IPS-20b (cell line): Measurements from ENCODE around the gene IFT20.

Experiments used
- H3K27ac ChIP-seq: one replicate; pipeline ENCODE4 v1.5.1; 2013; ENCODE audit warnings: low read length
- H3K27me3 ChIP-seq: 2 replicates; pipeline ENCODE4 v1.6.1; 2013; ENCODE audit warnings: mild to moderate bottlenecking, low read length, inconsistent platforms; ENCODE audit not compliant: insufficient read depth
- H3K36me3 ChIP-seq: 2 replicates; pipeline ENCODE4 v1.6.1; 2013; ENCODE audit warnings: low read depth, mild to moderate bottlenecking, inconsistent platforms, low read length, moderate library complexity; ENCODE audit not compliant: insufficient read depth
- H3K4me1 ChIP-seq: 2 replicates; pipeline ENCODE4 v1.6.1; 2013; ENCODE audit warnings: mild to moderate bottlenecking, control low read depth, inconsistent platforms, low read length, moderate library complexity; ENCODE audit not compliant: insufficient read depth
- H3K4me3 ChIP-seq: 2 replicates; pipeline ENCODE4 v1.5.1; 2013; ENCODE audit warnings: mild to moderate bottlenecking, low read length, inconsistent platforms
- H3K9ac ChIP-seq: 2 replicates; pipeline ENCODE4 v1.6.1; 2013; ENCODE audit warnings: low read depth, mild to moderate bottlenecking, inconsistent platforms, low read length, moderate library complexity
- H3K9me3 ChIP-seq: 2 replicates; pipeline ENCODE4 v1.6.1; 2013; ENCODE audit warnings: mild to moderate bottlenecking, low read depth, low read length, inconsistent platforms; ENCODE audit not compliant: insufficient read depth

Gene IFT20

DNA sequence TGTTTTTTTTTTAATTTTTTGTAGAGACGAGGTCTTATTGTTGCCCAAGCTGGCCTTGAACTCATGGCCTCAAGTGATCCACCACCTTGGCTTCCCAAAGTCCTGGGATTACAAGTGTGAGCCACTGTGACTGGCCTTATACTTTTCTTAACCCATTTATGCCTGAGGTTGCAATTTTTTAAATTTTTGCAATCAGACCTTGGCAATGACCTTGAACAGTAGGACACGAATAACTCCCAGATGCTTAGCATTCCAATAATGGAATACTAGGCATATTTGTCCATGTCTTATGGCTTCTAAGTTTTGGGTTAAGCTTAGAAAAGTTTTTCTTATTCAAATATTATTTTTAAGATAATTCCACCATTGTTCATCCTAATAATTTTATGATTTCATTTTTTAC lies 44.6 kb downstream of the IFT20 start:
- Histone ChIP-seq H3K4me1 (no peaks in the 10 kb centered on the region), H3K9ac (no peak overlapping the region), H3K4me3 (no peak overlapping the region), H3K36me3 (no peaks in the 10 kb centered on the region), H3K27me3 (no peaks in the 10 kb centered on the region), H3K27ac (no peak overlapping the region), H3K9me3 (no peaks in the 10 kb centered on the region)

DNA sequence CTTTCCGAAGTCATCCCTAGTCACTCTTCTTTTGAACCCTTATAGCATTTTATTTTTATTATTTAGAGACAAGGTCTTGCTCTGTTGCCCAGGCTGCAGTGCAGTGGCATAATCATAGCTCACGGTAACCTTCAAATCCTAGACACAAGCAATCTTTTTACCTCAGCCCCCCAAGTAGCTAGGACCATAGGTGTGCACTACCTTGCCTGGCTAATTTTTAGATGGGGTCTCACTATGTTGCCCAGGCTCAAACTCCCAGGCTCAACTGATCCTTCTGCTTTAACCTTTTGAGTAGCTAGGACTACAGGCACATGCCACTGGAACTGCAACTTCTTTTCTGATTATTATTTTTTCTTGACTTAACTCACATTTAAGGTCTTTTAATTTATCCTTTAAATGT lies 49.3 kb downstream of the IFT20 start:
- Histone ChIP-seq H3K4me3 (no peak overlapping the region), H3K9ac (no peak overlapping the region), H3K36me3 (no peaks in the 10 kb centered on the region), H3K27ac (no peak overlapping the region), H3K27me3 (no peaks in the 10 kb centered on the region), H3K9me3 (no peaks in the 10 kb centered on the region), H3K4me1 (peaks cover 3% of the 10 kb centered on the region; the same call in 1 of the 2 replicates)

DNA sequence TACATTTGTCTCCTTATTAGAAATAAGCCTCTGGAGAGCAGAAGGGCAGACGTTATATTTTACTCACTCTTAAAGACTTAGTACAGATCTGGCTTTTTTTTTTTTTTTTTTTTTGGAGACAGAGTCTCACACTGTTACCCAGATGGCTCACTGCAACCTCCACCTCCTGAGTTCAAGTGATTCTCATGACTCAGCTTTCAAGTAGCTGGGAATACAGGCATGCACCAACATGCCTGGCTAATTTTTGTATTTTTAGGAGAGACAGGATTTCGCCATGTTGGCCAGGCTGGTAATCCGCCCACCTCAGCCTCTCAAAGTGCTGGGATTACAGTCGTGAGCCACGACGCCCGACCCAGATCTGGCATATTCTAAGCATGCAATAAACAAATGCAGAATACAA lies 52.7 kb downstream of the IFT20 start:
- Histone ChIP-seq H3K36me3 (no peaks in the 10 kb centered on the region), H3K4me3 (no peak overlapping the region), H3K4me1 (peaks cover 3% of the 10 kb centered on the region; the same call in 1 of the 2 replicates), H3K27me3 (no peaks in the 10 kb centered on the region), H3K9me3 (no peaks in the 10 kb centered on the region), H3K27ac (no peak overlapping the region), H3K9ac (peak overlapping the region; percentile 15; the same call in 1 of the 2 replicates)

DNA sequence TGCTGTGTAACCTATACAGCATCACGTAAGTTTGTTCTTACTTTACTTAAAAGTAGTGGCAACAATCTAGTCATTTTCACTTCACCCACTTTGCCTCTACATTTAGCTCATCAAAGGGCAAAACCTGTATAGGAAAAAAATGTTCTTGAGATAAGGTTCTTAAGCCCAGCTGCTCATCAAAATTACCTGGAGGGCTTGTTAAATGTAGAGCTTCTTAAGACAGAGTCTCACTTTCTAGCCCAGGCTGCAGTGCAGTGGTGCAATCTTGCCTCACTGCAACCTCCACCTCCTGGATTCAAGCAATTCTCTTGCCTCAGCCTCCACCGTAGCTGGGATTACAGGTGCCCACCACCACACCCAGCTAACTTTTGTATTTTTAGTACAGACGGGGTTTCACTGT lies 54.4 kb downstream of the IFT20 start:
- H3K27me3 ChIP-seq = no peaks in the 10 kb centered on the region
- H3K9me3 ChIP-seq = no peaks in the 10 kb centered on the region
- no peaks in the 10 kb centered on the region for H3K36me3 ChIP-seq
- no peak overlapping the region for H3K9ac ChIP-seq
- peaks cover 3% of the 10 kb centered on the region; the same call in 1 of the 2 replicates for H3K4me1 ChIP-seq
- H3K4me3 ChIP-seq = no peak overlapping the region
- no peak overlapping the region for H3K27ac ChIP-seq

DNA sequence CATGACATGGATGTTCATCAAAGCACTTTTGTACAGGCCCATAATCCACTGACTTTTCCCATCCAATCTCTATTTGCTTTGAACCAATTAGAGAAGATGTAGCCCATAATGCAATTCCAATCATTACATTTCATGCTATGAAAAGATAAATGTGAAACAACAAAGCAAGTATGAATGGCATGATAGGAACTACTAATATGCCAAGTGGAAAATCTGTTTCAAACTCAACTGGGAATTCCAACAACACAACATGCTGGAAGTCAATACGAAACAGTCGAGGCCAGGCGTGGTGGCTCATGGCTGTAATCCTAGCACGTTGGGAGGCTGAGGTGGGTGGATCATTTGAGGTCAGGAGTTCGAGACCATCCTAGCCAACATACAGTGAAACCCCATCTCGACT lies 55.9 kb downstream of the IFT20 start:
- Histone ChIP-seq H3K4me1 (peaks cover 6% of the 10 kb centered on the region; the same call in 1 of the 2 replicates), H3K9me3 (no peaks in the 10 kb centered on the region), H3K36me3 (no peaks in the 10 kb centered on the region), H3K27me3 (no peaks in the 10 kb centered on the region), H3K27ac (no peak overlapping the region), H3K4me3 (no peak overlapping the region), H3K9ac (no peak overlapping the region)
